Inflammatory macrophage treated with lipopolysaccharide for 4 hours (primary cell): ENCODE measurements around the gene GTF2H2C_2.
"Not testable (repeated sequence)": the region's sequence is repeated elsewhere in the genome, so short reads cannot be mapped to it uniquely, and the experiment has no call there.

Experiments
- DNase-seq: peaks from one replicate; pipeline ENCODE4 v3.0.0-alpha.2; 2020

Gene GTF2H2C_2

GRCh38 chr5:70415117-70415516, at the start of gene GTF2H2C_2:
Gene GTF2H2C_2, plus strand, starts transcription at chr5:70415368.
- DNase-seq: not testable (repeated sequence)

GRCh38 chr5:70400984-70401686, 14.0 kb upstream of the GTF2H2C_2 start:
- not testable (repeated sequence) for DNase-seq

- not testable (repeated sequence) for DNase-seq
Observed at GRCh38 chr5:70421322-70421721, 6.2 kb downstream of the GTF2H2C_2 start.

GRCh38 chr5:70423215-70423614, 8.0 kb downstream of the GTF2H2C_2 start:
- DNase-seq: not testable (repeated sequence)

- DNase-seq: not testable (repeated sequence)
Observed at GRCh38 chr5:70438518-70438917, 23.4 kb downstream of the GTF2H2C_2 start.

- not testable (repeated sequence) for DNase-seq
Observed at GRCh38 chr5:70449565-70449964, 34.4 kb downstream of the GTF2H2C_2 start.

GRCh38 chr5:70451249-70451984, 36.2 kb downstream of the GTF2H2C_2 start:
- not testable (repeated sequence) for DNase-seq

GRCh38 chr5:70457093-70457492, 41.9 kb downstream of the GTF2H2C_2 start:
- not testable (repeated sequence) for DNase-seq

- DNase-seq: not testable (repeated sequence)
Observed at GRCh38 chr5:70459188-70459587, 44.0 kb downstream of the GTF2H2C_2 start.

GRCh38 chr5:70461984-70462383, 46.8 kb downstream of the GTF2H2C_2 start:
- DNase-seq: not testable (repeated sequence)

- not testable (repeated sequence) for DNase-seq
Observed at GRCh38 chr5:70464019-70464637, 49.0 kb downstream of the GTF2H2C_2 start.

- not testable (repeated sequence) for DNase-seq
Observed at GRCh38 chr5:70469926-70470509, 54.9 kb downstream of the GTF2H2C_2 start.
